Kidney (tissue), 14 donors: ENCODE data around the gene DSCAML1. TPM values are rescaled to one million over a fixed set of nuclear protein-coding genes. Genes with fewer than 3 reads are reported as not detected.

Experiments used
- DNase-seq, 5 donors: peaks; one replicate each; pipeline ENCODE4 v3.0.0-alpha.2; 2013 to 2020
- FAIRE-seq: peaks from 2 replicates; lab custom pipeline; 2012; peaks lifted over from hg19 to GRCh38; lab: Jason Lieb, UNC
- H3K27ac ChIP-seq, 2 donors: one replicate each; pipeline ENCODE4 v1.7.0; 2013; ENCODE audit warnings: low read depth in 2 of 2, low read length in 2 of 2, inconsistent platforms in 1 of 2
- H3K27me3 ChIP-seq: one replicate; pipeline ENCODE4 v1.7.1; 2013; ENCODE audit warnings: low read length, inconsistent platforms; ENCODE audit not compliant: control insufficient read depth, insufficient read depth
- H3K36me3 ChIP-seq, 3 donors: one replicate each; pipeline versions ENCODE4 v1.7.0 to v1.7.1; 2013; ENCODE audit warnings: low read length in 3 of 3, control low read depth in 1 of 3, inconsistent platforms in 1 of 3; ENCODE audit not compliant: insufficient read depth in 3 of 3, control insufficient read depth in 2 of 3
- H3K4me1 ChIP-seq, 3 donors: one replicate each; pipeline versions ENCODE4 v1.7.0 to v1.7.1; 2013; ENCODE audit warnings: low read length in 3 of 3, inconsistent platforms in 1 of 3, low read depth in 1 of 3; ENCODE audit not compliant: control insufficient read depth in 2 of 3, insufficient read depth in 2 of 3
- H3K4me3 ChIP-seq, 3 donors: one replicate each; pipeline versions ENCODE4 v1.7.0 to v1.8.1; 2013; ENCODE audit warnings: low read length in 3 of 3, control low read depth in 1 of 3, inconsistent platforms in 1 of 3
- H3K9ac ChIP-seq, 3 donors: one replicate each; pipeline versions ENCODE4 v1.7.0 to v1.7.1; 2013; ENCODE audit warnings: low read length in 3 of 3, control low read depth in 1 of 3, inconsistent platforms in 1 of 3
- H3K9me3 ChIP-seq, 3 donors: one replicate each; pipeline versions ENCODE4 v1.7.0 to v1.7.1; 2013; ENCODE audit warnings: low read length in 3 of 3, control low read depth in 1 of 3, inconsistent platforms in 1 of 3; ENCODE audit not compliant: control insufficient read depth in 2 of 3, insufficient read depth in 1 of 3
- CTCF ChIP-seq: IDR thresholded peaks from 3 replicates; pipeline ENCODE4 v1.5.1; 2012; ENCODE audit warnings: mild to moderate bottlenecking, moderate library complexity, borderline replicate concordance; ENCODE audit not compliant: insufficient read depth; ENCODE audit errors: extremely low read depth
- intact Hi-C: fragments of 100-400 bp; cut with DNase I; formaldehyde crosslinking; loops from one replicate; pipeline ENCODE4 v1.11.1; 2022
- polyA plus RNA-seq: library from polyadenylated mRNA; stranded (reverse); fragments of 350-450 nt; fragmentation: Illumina TruSeq; extraction: RNeasy Lipid Tissue Mini Kit (QIAGEN cat#74804); gene quantifications from one replicate; pipeline ENCODE4 v1.2.3, GENCODE V29; 2014; ENCODE audit warnings: low read depth, low replicate concordance; ENCODE audit not compliant: insufficient read depth
- total RNA-seq: library from RNA; stranded (reverse); fragmentation: NEBNext Ultra II Directional; extraction: Animal tissue kit (Norgen Biotek cat#: 25700); gene quantifications from one replicate; pipeline ENCODE4 v1.2.1, GENCODE V29; 2021
- donor health status: control.
- donor health status: control.
- donor health status: control.
- donor health status: control.
- donor health status: control.
- donor health status: DM: yes; HTN: yes; CAD: no.
- donor health status: Normal renal cell carcinoma (clear cell type).

Gene DSCAML1
- total and polyA plus RNA-seq, 2 donors from 2014 or later = 0.95 to 17.3 TPM

GRCh38 chr11:117481885-117482284 is 315.1 kb downstream of the DSCAML1 start:
- FAIRE-seq = no peak
- intact Hi-C loops = no loop called here
- no peak overlapping the region for H3K9ac ChIP-seq
- no peaks in the 10 kb centered on the region for H3K9me3 ChIP-seq
- TF ChIP-seq CTCF = no peak
- no peaks in the 10 kb centered on the region for H3K4me1 ChIP-seq
- H3K4me3 ChIP-seq = no peak overlapping the region
- H3K36me3 ChIP-seq = peaks cover 0 to 3% (median 0%) of the 10 kb centered on the region in 3 donors
- no peak for DNase-seq
- no peak overlapping the region for H3K27ac ChIP-seq
- no peaks in the 10 kb centered on the region for H3K27me3 ChIP-seq

GRCh38 chr11:117481036-117481435 is 316.0 kb downstream of the DSCAML1 start:
- H3K9ac ChIP-seq = no peak overlapping the region
- no peak for TF ChIP-seq CTCF
- intact Hi-C loops = no loop called here
- H3K9me3 ChIP-seq = no peaks in the 10 kb centered on the region
- peaks cover 0 to 3% (median 0%) of the 10 kb centered on the region in 3 donors for H3K36me3 ChIP-seq
- no peak overlapping the region for H3K4me3 ChIP-seq
- H3K4me1 ChIP-seq = no peaks in the 10 kb centered on the region
- DNase-seq = no peak
- no peak for FAIRE-seq
- H3K27me3 ChIP-seq = no peaks in the 10 kb centered on the region
- no peak overlapping the region for H3K27ac ChIP-seq

GRCh38 chr11:117480221-117480620 is 316.8 kb downstream of the DSCAML1 start:
- Histone ChIP-seq H3K9me3 (no peaks in the 10 kb centered on the region), H3K4me3 (no peak overlapping the region), H3K27me3 (no peaks in the 10 kb centered on the region), H3K9ac (no peak overlapping the region), H3K4me1 (no peaks in the 10 kb centered on the region), H3K27ac (no peak overlapping the region), H3K36me3 (peaks cover 0 to 3% (median 0%) of the 10 kb centered on the region in 3 donors)
- TF ChIP-seq CTCF = no peak
- intact Hi-C loops = no loop called here
- DNase-seq = no peak
- FAIRE-seq = no peak

- Histone ChIP-seq H3K4me1 (no peaks in the 10 kb centered on the region), H3K9me3 (no peaks in the 10 kb centered on the region), H3K36me3 (peaks cover 0 to 3% (median 0%) of the 10 kb centered on the region in 3 donors), H3K4me3 (no peak overlapping the region), H3K9ac (no peak overlapping the region), H3K27ac (no peak overlapping the region), H3K27me3 (no peaks in the 10 kb centered on the region)
- TF ChIP-seq CTCF = no peak
- intact Hi-C loops = no loop called here
- FAIRE-seq (no peak), DNase-seq (no peak)
Measured at GRCh38 chr11:117479372-117479771, 317.6 kb downstream of the DSCAML1 start.
